Pulmonary artery endothelial cell (primary cell): Measurements from ENCODE around the gene CHMP6. TPM values are rescaled to one million over a fixed set of nuclear protein-coding genes. Genes with fewer than 3 reads are reported as not detected.
"Not testable (repeated sequence)": the region's sequence is repeated elsewhere in the genome, so short reads cannot be mapped to it uniquely, and the experiment has no call there.

Source experiments
- DNase-seq: peaks from one replicate; pipeline ENCODE4 v3.0.0-alpha.2; 2011; ENCODE audit warnings: low read depth, low spot score
- total RNA-seq: library from RNA; depleted of rRNA; stranded (reverse); fragments of >200 nt; gene quantifications from 2 replicates; pipeline ENCODE4 v1.2.3, GENCODE V29; 2014

CHMP6 gene
- total RNA-seq, 1 donor from 2014 or later: 20.3 TPM

DNA sequence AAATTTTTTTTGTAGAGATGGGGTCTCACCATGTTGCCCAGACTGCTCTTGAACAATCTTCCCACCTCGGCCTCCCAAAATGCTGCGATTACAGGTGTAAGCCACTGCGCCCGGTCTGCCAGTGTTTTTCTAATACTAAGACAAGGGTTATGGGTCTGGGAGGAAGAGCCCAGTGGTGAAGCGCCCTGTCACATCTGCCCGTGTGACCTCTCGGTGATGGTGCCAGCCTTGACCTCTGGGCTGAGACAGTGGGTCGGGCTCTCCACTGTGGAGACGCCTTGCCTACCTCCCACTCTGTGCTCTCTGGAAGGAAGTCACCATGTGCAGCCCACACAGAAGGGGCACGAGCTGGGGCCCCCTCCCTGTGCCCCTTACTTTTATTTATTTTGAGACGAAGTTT is 38.2 kb downstream of the CHMP6 start:
- no peak for DNase-seq

DNA sequence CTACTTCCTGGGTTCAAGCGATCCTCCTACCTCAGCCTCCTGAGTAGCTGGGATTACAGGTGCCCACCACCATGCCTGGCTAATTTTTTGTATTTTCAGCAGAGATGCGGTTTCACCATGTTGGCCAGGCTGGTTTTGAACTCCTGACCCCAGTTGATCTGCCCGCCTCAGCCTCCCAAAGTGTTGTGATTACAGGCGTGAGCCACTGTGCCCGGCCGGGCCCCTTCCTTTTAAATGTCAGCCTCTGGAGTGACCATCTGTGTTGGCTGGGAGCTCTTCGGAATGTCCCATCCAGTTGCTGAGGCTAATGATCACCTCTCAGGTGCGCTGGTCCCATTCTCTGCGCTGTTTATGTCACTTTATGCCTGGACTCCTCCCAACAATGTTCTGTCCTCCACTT is 38.7 kb downstream of the CHMP6 start:
- not testable (repeated sequence) for DNase-seq

DNA sequence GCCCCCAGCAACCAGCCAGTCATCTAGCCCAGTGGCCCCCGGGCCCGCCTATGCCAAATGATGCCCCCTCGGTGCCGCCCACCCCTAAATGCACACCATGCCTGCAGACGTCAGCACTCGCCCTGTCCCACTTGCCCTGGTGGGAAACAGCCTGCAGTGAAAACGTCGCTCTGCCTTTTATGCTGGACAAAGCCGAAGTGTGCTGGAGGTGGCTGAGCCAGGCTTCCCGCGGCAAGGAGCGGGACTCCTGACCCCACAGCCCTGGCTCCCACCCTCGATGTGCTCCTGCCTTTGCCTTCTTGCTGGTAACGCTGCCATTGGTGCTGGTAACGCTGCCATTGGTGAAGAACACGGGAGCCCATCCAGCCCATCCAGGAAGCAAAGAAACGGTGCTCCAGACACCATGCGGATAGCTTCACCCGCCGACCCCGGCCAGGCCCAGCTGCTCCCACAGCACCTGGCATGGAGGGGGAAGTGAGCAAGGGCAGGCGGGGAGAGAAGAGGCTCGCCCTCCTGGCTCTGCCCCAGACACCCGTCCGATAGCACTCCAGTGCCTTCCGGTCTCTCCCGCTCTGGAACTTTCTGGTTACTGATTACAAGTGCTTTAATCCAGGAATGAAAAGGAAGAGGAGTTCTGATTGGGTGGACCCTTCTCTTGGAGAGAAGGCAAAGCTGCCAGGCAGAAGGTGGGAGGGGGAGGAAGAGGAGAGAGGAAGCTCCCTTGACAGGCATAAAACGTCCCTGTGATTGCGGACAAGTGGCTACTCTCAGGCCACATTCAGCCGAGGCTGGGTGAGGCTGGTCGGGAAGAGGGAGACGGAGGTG is 39.3 kb downstream of the CHMP6 start:
- no peak for DNase-seq

DNA sequence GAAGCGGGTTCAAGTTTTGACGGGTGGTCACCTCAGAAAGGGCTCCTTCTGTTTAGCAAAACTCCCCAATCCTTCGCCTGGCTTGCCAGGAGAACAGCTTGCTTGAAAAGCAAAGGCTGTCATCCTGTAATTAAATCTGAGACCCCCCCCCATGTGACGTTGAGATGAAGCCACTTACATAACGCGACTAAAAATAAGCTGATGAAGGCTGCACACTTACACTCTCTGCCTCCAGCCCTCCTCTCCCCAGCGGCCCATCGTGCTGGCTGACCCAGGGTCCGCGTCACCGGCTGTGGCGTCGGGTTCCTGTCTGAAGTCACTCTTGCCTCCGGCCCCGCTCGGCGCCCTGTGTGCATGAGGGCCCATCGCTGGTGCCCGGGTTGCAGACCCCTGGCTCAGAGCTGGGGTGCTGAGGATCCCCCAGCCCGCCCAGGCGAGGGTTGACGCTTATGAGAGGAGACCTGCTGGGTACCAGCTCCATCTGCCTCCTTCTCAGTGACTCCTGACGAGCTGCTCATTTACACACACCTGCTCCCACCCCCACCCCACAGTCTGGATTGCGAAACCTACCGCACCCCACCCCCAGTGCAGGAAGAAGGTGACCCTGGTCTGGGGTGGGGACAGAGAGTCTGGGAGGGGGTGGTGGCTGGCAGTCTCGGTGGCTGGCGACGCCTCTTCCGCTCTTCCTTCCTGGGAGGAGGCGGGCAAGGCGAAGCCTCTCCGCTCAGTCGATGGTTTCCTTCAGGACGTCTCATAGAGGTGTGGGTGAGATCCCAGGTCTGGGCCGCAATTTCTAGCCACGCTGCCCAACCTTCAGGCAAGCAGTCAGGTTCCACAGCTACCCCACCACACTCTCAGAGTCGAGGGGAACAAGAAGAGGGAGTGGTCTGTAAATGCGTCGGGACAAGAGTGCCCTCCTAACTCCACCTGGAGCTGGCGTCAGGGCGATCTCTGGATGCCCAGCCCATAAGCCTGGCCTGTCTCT is 40.2 kb downstream of the CHMP6 start:
- no peak for DNase-seq

- DNase-seq: no peak
Observed at GRCh38 chr17:81032641-81033480, 41.2 kb downstream of the CHMP6 start.

DNA sequence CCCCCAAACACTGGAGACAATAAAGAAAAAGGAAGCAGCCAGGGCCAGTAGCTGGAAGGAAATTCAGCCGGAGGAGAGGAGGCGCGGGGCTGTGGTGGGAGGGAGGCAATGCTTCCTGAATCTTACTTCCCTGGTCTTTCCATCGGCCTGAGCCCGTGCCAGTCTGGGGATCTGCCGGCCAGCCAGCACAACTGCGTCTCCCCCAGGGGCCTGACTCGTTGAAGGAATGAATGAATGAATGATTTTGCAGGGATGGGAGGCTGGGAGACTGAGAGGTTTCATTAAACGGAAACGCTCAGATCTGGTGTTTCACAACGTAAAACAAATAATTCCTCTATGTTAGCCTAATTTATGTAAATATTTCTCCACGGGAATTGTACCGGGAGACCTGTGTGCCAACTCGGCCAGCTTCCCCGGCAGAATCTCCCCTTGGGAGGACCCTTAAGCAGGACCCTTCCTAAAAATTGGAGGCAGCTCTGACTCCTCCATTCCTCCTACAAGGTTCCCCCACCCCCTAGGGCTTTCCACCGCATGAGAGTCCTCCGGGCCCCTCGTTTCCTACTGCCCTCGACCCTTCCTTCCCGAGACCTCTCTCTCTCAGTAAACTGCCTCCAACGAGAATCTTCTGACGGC is 42.0 kb downstream of the CHMP6 start:
- DNase-seq: no peak

- no peak for DNase-seq
Observed at GRCh38 chr17:81034168-81034777, 42.6 kb downstream of the CHMP6 start.

DNA sequence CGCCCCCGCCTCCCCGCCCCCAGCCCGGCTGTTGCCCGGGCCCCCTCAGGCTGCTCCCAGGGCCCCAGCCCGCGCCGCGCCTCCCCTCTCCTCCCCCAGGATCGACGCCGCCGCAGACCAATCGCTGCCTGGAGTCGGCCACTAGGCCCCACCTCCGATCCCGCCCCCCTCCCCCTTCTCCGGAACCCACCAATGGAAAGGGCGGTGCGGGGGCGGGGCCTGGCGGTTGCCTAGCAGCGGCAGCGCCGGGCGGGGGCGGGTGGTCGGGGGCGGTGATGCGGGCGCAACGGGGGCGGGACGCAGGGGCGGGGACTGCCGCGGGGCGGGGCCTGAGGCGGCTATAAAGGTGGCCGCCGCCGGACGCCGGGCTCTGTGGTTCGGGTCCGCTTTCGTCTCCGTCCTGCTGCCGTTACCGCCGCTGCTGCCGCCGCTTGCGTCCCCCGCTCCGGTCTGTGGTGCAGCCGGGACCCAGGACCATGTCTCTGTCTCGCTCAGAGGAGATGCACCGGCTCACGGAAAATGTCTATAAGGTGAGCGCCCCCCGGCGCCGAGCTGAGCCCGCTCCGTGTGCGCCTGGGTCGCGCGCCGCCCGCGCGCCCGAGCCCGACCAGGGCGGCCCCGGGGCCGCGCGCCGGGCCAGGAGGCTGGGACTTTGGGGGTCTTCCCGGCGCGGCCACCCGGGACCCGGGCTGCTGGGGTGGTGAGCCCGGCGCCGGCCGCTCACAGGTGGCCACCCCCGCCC is 43.3 kb downstream of the CHMP6 start, which contains the start of gene BAIAP2:
Gene BAIAP2 (plus strand): TSS at position 373 of the 742 bp plus-strand sequence. CDS start 104 bp downstream, at position 477.
- DNase-seq: peak; percentile 79

- DNase-seq: no peak
Observed at GRCh38 chr17:81035521-81036196, 44.0 kb downstream of the CHMP6 start.

DNA sequence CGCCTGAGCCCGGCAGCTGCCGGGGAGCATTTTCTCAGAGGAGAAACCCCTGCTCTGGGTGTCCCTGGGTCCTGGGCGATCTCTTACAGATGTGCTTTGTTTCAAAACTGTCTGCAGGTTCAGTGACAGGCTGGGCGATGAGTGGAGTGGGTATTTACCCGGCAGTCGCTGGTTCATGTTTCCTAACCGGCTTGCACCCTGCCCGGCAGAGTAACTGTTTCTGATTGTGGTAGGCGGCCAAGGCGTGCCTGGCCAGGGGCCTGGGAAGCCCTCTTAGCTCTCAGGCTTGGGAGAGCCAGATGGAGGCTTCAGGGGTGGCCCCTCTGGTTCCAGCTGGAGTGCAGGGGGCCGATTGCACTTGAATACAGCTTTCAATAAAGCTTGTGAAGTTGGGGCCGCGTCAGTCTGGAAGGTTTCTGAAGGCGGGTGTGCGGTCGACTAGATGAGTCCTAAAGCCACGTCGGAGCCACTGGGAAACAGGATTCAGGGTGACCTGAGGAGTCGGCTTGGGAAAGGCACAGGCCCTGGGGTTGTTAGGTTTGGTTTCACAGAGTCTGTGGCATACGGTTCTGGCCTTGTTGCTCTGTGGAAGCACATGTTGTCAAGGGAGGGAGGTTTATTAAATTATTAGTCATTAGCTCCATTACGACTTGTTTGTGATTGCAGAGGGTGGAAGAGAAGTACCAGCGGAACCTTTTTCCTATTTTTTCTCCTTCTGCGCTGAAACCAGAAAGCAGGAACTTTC is 44.7 kb downstream of the CHMP6 start:
- no peak for DNase-seq

DNA sequence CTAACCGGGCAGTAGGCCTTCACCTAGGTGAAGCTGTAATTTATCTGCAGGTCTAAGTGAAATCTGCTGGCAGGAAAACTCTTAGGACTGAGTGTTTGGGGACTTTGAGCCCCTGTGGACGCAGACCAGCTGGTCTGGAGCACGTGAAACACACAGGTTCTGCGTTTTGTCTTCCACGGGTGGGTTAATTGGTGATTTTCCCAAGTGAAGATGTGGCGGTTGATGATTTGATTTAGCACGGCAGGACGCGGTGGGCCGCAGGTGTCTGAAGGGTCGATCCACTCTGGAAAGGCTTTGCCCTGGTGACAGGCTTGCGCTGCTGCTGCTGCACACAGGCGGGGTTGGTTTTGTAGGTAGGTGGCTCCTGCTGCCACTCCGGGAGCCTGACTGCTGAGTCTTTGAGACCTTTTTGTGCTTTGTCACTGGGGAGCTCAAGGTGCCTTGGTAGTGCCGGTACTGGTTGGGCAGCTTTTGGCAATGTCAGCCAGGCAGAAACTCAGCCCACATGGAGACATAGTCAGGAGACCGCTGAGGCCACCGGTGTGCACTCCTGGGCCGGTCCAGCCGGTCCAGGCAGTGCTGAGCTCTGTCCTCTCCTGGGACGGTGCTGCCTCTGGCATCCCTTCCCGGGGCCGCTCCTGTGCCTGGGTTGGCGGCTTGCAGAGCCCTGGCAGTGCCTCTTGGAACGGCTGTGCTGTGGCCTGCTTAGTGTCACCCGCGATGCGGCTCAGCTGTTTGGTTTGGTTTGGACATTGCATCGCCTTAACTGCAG is 45.6 kb downstream of the CHMP6 start:
- no peak for DNase-seq

GRCh38 chr17:81037798-81038733 is 46.4 kb downstream of the CHMP6 start:
- DNase-seq: no peak

GRCh38 chr17:81039096-81039495 is 47.5 kb downstream of the CHMP6 start:
- DNase-seq: no peak

DNA sequence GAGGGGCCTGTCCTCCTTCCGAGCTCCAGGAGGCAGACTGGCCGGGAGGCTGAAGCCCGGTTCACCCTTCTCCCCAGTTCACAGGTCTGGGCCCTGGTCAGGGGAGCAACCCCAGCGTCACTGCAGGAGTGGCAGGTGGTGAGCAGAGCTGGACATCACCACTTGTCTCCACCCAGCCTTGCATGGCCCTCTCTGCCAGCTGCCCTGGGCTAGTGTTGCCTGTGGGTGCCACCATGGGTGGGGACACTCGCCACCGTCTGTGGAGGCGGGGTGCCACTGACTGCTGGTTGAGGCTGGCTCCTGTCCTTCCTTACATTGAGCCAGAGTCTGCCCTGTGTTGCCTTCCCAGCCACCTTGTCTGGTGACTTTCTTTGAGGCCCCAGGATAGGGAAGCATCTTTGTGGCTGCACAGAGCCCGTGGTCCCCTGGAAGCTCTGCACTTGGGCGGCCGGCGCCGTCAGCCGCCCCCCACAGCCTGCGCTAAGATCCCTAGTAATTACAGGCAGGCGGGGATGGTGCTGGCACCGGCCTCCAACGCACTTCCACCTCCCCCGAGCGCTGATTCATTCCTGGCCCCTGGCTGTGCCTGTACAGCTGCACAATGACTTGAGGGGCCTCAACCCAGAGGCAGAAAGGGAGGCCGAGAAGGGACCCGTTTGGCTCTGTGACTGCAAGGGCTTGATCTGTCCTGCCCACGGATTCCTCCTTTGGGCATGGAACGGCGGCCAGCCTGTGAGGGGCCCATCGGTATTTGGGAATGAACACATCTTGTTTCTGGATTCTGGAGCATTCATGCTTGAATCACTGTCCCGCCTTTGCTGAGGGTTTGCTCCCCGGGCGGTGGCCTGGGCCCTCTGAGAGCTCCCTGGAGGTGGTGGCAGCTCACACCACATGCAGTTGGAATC is 48.5 kb downstream of the CHMP6 start:
- no peak for DNase-seq

DNA sequence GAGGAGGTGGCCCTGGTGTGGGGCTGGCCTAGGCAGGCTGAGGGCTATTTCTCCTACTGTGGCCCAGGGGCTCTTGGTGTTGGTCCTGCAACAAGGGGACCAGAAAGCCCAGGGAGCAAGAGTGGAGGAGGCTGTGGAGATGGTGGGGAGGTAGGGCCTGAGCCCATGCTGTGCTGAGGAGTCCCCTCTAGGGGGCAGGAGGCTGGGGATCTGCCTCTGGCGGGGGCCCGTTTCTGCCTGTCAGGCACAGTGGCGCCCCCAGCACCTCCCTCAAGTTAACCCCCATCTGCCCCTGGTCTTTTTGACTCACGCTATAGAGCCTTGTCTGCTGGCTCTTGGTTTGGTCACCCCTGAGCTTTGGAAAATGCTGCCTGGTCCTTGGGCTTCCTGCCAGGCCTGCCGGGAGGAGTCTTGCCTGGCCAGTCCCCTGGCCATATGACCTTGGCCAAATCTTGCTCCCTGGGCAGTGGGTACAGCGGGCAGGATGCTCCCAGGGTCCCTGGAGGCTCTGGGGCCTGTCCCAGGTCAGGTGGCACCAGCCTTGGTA is 49.2 kb downstream of the CHMP6 start:
- DNase-seq: no peak
